Smooth muscle cell of bladder (primary cell): ENCODE measurements around the gene NFXL1. TPM values are rescaled to one million over a fixed set of nuclear protein-coding genes. Genes with fewer than 3 reads are reported as not detected.

Experiments
- total RNA-seq: library from RNA; depleted of rRNA; stranded (reverse); fragments of >200 nt; gene quantifications from 2 replicates; pipeline ENCODE4 v1.2.3, GENCODE V29; 2014

Gene NFXL1
- total RNA-seq, result 4.6 and 5.9 TPM in 2 replicates

GRCh38 chr4:47914220-47914925, at the start of gene NFXL1:
Gene NFXL1, minus strand, starts transcription at chr4:47914583. Its CDS starts 380 bp downstream, at chr4:47914203.

GRCh38 chr4:47837908-47838294, 76.5 kb downstream of the NFXL1 start, which contains the start of gene CORIN:
Gene CORIN, minus strand, starts transcription at chr4:47838067. Its CDS starts 118 bp downstream, at chr4:47837949.

Other genes with a start within 250 kb of the NFXL1 start
- 0.09 TPM in 1 of 2 replicates, not detected in the other for gene CORIN, start 76.5 kb downstream of the NFXL1 start, total RNA-seq
- not detected in 2 replicates for gene CNGA1, start 102.1 kb upstream of the NFXL1 start, total RNA-seq
- under 0.01 TPM in 2 replicates for gene NIPAL1, start 102.2 kb upstream of the NFXL1 start, total RNA-seq
- gene TXK, start 219.7 kb upstream of the NFXL1 start, total RNA-seq, result not detected in 2 replicates